22Rv1 (cell line): ENCODE measurements around the gene CELA1.

Experiments
- H3K27ac ChIP-seq: fragments of 450-650 bp; 2 replicates; pipeline ENCODE4 v1.5.1; 2017
- ZFX ChIP-seq: fragments of 450-650 bp; IDR thresholded peaks from 2 replicates; pipeline ENCODE4 v1.6.1; 2017; ENCODE audit warnings: antibody characterized with exemption, borderline replicate concordance
- TF ChIP-seq, protein P1 (sequence below): fragments of 450-650 bp; IDR thresholded peaks from 2 replicates; pipeline ENCODE4 v1.5.1; 2017; ENCODE audit warnings: mild to moderate bottlenecking

Gene CELA1

DNA sequence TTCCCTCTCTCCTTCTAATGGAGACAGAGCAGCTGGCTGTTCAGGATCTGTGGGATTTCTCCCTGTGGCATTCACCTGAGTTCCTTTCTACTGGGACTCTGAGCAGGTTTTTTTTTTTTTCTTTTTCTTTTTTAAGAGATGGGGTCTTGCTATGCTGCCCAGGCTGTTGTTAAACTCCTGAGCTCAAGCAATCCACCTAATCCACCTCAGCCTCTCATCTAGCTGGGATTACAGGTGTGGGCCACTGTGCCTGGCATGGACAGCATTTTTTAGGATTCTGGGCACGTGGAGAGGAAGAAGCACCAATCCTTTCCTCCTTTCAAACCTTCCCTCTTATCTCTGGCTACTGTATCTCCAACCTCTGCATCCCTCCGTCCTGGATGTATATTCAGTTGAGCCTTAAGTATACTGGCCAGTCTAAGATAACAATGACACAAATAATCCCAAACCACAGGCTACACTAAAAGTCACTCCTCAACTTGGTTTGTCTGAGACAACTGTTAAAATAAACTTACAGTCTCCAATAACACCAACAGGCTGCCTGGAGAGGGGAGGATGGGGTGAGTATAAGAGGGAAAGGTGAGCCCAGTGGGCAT lies 16.4 kb upstream of the CELA1 start:
- no peak overlapping the region for H3K27ac ChIP-seq
- TF ChIP-seq ZFX, result no peak
- TF ChIP-seq, protein P1, sequence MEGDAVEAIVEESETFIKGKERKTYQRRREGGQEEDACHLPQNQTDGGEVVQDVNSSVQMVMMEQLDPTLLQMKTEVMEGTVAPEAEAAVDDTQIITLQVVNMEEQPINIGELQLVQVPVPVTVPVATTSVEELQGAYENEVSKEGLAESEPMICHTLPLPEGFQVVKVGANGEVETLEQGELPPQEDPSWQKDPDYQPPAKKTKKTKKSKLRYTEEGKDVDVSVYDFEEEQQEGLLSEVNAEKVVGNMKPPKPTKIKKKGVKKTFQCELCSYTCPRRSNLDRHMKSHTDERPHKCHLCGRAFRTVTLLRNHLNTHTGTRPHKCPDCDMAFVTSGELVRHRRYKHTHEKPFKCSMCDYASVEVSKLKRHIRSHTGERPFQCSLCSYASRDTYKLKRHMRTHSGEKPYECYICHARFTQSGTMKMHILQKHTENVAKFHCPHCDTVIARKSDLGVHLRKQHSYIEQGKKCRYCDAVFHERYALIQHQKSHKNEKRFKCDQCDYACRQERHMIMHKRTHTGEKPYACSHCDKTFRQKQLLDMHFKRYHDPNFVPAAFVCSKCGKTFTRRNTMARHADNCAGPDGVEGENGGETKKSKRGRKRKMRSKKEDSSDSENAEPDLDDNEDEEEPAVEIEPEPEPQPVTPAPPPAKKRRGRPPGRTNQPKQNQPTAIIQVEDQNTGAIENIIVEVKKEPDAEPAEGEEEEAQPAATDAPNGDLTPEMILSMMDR, result no peak

DNA sequence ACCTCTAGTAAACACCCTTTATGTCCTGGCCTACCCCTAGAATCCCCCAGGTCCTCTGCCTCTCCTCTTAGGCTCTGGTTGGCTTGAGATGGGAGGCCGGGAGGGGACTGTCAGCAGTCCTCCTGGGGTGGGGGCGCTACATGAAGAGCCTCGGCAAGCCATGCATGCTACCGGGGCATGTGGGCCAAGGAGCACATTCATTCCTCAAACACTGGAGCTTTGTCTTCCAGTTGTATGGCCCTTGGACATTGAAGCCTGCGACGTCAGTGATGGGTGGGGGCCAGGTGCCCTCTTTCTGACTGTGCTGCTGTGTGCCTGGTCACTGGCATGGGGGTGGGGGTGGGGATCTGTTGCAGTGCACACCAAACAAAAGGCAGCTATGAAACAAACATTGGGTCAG lies 15.8 kb upstream of the CELA1 start:
- TF ChIP-seq, protein P1, result no peak
- TF ChIP-seq ZFX, result no peak
- no peak overlapping the region for H3K27ac ChIP-seq

DNA sequence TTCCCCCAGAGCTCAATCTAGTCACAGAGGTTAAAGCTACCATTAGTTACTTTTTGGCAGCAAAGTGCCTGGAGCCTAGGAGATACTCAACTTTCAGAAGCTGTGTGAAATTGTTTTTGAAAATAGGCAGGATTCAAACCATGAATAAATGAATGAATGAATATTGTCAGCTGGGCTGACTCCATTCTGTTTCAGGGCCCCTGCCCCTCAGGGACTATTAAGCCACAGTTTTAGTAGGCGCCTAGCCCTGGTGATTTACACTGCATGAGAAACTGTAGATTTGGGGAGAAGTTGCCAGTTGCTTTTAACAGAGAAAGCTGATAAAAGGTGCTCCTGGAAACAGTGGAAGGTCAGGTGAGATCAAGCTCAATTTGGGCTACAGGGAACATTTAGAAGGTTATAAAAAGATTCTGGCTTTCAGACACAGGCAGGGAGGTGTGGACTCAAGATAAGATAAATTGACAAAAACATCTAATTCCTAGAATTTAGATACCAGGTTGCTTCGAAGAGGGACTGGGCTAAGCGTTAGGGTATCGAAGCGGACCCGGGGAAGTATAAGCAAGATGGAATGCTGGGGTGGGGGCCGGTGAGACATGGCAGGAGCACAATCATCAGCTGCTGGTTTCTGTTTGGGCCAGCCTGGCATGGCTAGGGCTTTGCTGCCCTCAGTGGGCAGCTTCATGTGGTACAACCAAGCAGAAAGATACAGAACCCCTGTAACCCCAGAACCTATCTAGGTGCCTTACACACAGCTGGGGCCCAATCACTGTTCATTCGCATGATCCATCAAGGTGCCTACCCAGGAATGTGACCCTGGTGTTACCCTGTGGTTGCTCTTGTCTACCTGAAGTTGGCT lies 14.9 kb upstream of the CELA1 start:
- H3K27ac ChIP-seq, result no peak overlapping the region
- TF ChIP-seq, protein P1, result no peak
- no peak for TF ChIP-seq ZFX

DNA sequence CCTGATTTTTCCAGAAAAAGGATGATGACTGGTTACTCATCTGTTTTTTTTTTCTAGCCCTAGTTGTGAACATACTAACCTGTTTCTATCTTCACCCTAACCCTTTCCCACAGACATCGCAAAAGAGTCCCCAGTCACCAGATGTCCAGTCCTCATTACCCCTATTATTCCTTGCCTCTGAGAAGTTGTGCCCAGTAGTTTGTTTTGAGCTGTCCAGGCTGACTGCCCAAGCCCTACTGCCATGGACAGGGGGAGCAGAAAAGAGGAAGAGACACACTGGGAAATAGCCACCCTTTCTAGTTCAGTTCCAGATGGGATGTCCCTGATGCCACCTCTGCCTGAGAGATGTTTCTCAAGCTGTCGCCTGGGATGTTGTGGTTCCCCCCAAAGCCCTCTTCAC lies 13.8 kb upstream of the CELA1 start:
- no peak overlapping the region for H3K27ac ChIP-seq
- TF ChIP-seq, protein P1, result no peak
- TF ChIP-seq ZFX, result no peak

DNA sequence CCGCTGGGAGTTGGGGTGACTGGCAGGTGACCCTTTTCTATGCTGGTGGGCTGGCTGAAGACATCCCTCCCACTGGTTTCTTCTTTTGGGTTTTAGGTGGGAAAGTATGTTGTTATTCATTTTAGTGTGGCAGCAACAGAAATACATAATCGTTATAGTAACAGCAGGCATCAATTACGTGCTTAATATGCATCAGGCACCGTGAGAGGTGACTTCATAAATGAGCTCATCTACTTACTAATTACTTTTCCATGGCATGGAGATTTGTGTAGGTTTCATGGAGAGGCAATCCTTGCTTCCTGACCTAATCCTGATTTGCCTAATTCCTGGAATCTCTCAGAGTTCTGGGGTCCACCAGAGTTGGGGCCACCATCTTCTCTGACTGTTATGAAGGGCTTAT lies 13.4 kb upstream of the CELA1 start:
- TF ChIP-seq, protein P1, result no peak
- no peak for TF ChIP-seq ZFX

DNA sequence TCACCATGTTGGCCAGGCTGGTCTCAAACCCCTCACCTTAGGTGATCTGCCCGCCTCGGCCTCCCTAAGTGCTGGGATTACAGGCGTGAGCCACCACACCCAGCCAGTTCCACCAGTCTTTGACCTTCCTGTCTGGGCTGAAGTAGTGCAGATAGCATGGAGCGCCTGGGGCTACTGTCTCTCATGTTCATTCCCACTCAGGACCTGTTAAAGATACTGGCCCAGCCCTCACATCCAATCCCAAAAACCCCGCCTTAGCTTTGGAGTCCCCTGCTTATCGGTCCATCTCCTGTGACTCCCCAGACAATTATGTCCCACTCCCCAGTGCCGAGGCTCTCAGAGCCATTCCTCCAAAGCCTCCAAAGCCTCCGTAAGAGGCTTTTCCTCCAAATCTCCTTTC lies 12.0 kb upstream of the CELA1 start:
- no peak overlapping the region for H3K27ac ChIP-seq
- TF ChIP-seq ZFX, result no peak
- TF ChIP-seq, protein P1, result no peak

More for the DNA sequence above, 13.4 kb upstream of the CELA1 start:
- H3K27ac ChIP-seq, result no peak overlapping the region
